Measurements from ENCODE around the gene NEBL. TPM values are rescaled to one million over a fixed set of nuclear protein-coding genes. Genes with fewer than 3 reads are reported as not detected.

Gene NEBL
- total RNA-seq, 1 donor from 2014 or later: 2.0 TPM

GRCh38 chr10:20852303-20852702 lies 44.8 kb downstream of the NEBL start:
- H3K36me3 Mint-ChIP-seq (ENCODE audit: low read depth): peaks cover 7% of the 10 kb centered on the region
- H3K4me3 Mint-ChIP-seq (ENCODE audit: unreplicated experiment): no peak overlapping the region
- peaks cover 15% of the 10 kb centered on the region for H3K9me3 Mint-ChIP-seq (ENCODE audit: low read depth)
- no peak for TF ChIP-seq CTCF (IDR thresholded peaks at IDR 0.05)
- H3K27ac Mint-ChIP-seq (ENCODE audit: unreplicated experiment): no peak overlapping the region
- DNase-seq (ENCODE audit: low spot score): no peak
- peaks cover 20% of the 10 kb centered on the region for H3K27me3 Mint-ChIP-seq (ENCODE audit: low read depth)
- no peaks in the 10 kb centered on the region for H3K4me1 Mint-ChIP-seq (ENCODE audit: low read depth)

DNA sequence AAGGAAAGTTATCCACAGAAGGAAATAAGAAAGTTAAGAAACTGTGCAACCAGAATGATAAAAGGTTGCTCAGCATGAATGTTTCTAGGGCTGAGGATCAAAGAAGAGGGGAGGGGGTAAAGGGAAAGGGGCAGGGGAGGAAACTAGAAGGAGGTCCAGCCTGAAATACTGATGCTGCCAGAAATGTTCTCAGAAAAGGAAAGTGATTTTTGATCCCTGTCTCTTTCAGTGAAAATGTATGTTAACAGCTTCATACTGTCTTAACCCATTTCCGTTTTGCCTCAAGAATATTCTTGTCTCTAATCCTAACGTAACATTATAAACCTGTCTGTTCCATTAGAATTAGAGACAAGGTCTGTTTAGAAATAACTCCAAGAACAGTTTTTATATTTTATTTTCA lies 49.6 kb downstream of the NEBL start:
- no peak for TF ChIP-seq CTCF (IDR thresholded peaks at IDR 0.05)
- H3K9me3 Mint-ChIP-seq (ENCODE audit: low read depth): peaks cover 11% of the 10 kb centered on the region
- no peak overlapping the region for H3K4me3 Mint-ChIP-seq (ENCODE audit: unreplicated experiment)
- peaks cover 8% of the 10 kb centered on the region for H3K4me1 Mint-ChIP-seq (ENCODE audit: low read depth)
- H3K27ac Mint-ChIP-seq (ENCODE audit: unreplicated experiment): no peak overlapping the region
- peaks cover 7% of the 10 kb centered on the region for H3K36me3 Mint-ChIP-seq (ENCODE audit: low read depth)
- no peak for DNase-seq (ENCODE audit: low spot score)
- peaks cover 19% of the 10 kb centered on the region for H3K27me3 Mint-ChIP-seq (ENCODE audit: low read depth)

- Mint-ChIP-seq H3K4me3 (ENCODE audit: unreplicated experiment) (no peak overlapping the region), H3K9me3 (ENCODE audit: low read depth) (peaks cover 11% of the 10 kb centered on the region), H3K27ac (ENCODE audit: unreplicated experiment) (no peak overlapping the region), H3K36me3 (ENCODE audit: low read depth) (peaks cover 7% of the 10 kb centered on the region), H3K4me1 (ENCODE audit: low read depth) (peaks cover 8% of the 10 kb centered on the region), H3K27me3 (ENCODE audit: low read depth) (peaks cover 16% of the 10 kb centered on the region)
- TF ChIP-seq CTCF (IDR thresholded peaks at IDR 0.05): no peak
- no peak for DNase-seq (ENCODE audit: low spot score)
These were observed 50.8 kb downstream of the NEBL start for GRCh38 chr10:20846263-20846662.

DNA sequence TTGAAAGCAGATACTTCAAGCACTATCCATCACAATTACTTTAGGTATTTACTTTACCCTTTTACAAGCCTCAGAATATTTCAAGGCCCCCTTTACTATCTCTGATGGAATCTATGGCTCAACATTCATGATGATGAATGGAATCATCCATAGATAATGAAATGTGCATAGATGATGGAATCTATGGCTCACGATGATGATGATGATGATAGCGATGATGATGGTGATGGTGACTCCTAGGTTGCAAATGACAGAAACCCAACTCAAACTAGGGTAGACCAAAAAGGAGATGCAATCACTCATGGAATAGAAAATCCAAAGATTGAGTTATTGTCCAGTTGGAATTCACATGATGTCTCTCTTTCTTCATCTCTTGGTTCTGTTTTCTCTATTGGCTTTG lies 55.7 kb downstream of the NEBL start:
- peaks cover 9% of the 10 kb centered on the region for H3K36me3 Mint-ChIP-seq (ENCODE audit: low read depth)
- H3K4me1 Mint-ChIP-seq (ENCODE audit: low read depth): peaks cover 13% of the 10 kb centered on the region
- peaks cover 2% of the 10 kb centered on the region for H3K27me3 Mint-ChIP-seq (ENCODE audit: low read depth)
- no peak for TF ChIP-seq CTCF (IDR thresholded peaks at IDR 0.05)
- H3K4me3 Mint-ChIP-seq (ENCODE audit: unreplicated experiment): no peak overlapping the region
- DNase-seq (ENCODE audit: low spot score): no peak
- no peak overlapping the region for H3K27ac Mint-ChIP-seq (ENCODE audit: unreplicated experiment)
- H3K9me3 Mint-ChIP-seq (ENCODE audit: low read depth): peaks cover 18% of the 10 kb centered on the region

GRCh38 chr10:20839910-20840309 lies 57.2 kb downstream of the NEBL start:
- no peak for DNase-seq (ENCODE audit: low spot score)
- no peak overlapping the region for H3K27ac Mint-ChIP-seq (ENCODE audit: unreplicated experiment)
- no peak overlapping the region for H3K4me3 Mint-ChIP-seq (ENCODE audit: unreplicated experiment)
- no peak for TF ChIP-seq CTCF (IDR thresholded peaks at IDR 0.05)
- H3K4me1 Mint-ChIP-seq (ENCODE audit: low read depth): peaks cover 9% of the 10 kb centered on the region
- peaks cover 2% of the 10 kb centered on the region for H3K27me3 Mint-ChIP-seq (ENCODE audit: low read depth)
- peaks cover 9% of the 10 kb centered on the region for H3K36me3 Mint-ChIP-seq (ENCODE audit: low read depth)
- peaks cover 18% of the 10 kb centered on the region for H3K9me3 Mint-ChIP-seq (ENCODE audit: low read depth)

Measured in chondrocyte (in vitro differentiated cells).